C1 segment of cervical spinal cord (tissue), 14 donors: ENCODE data around the gene GAMT.
"Not testable (repeated sequence)": the region's sequence is repeated elsewhere in the genome, so short reads cannot be mapped to it uniquely, and the experiment has no call there.

Experiments
- DNase-seq, 14 donors: peaks; one replicate each; lab custom pipeline; 2025; lab: John Stamatoyannopoulos, UW

GAMT gene

DNA sequence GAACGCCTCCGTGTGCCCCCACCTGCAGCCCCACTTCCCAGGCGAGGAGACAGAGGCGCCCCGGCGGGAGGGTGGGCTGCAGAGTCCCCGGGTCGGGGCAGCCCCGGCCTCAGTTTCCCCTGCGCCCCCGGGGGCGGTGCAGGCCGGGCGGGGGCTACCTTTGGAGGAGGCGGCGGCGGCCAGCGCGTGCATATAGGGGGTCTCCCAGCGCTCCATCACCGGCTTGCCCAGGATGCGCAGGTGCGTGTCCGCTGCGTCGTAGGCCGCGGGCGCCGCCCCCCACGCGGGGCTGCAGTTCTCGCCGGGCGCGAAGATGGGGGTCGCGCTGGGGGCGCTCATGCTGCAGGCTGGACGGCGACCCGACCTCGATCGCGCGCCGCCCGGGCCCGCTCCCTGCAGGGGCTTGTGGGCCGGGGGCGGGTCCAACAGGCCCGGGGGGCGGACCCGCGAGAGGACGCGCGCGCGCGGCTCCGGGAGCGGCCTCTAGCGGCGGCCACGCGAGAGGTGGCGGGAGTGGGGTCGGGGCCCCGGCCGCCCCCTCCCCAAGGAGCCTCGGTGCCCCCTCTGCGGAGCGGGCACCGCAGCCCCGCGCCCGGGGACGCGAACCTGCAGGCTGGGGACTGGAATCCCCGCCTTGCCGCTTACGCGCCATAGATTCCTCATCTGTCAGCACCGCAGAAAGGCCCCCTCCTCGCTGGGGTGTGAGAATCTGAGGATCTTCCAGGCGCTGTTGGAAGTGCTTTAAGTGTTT, at the start of gene GAMT:
Gene GAMT, minus strand, starts transcription at position 405 of the 751 bp plus-strand sequence. Its CDS starts 66 bp downstream, at position 339.
- peak in 5 of 14 donors; percentile 10 to 68 (median 21) for DNase-seq

DNA sequence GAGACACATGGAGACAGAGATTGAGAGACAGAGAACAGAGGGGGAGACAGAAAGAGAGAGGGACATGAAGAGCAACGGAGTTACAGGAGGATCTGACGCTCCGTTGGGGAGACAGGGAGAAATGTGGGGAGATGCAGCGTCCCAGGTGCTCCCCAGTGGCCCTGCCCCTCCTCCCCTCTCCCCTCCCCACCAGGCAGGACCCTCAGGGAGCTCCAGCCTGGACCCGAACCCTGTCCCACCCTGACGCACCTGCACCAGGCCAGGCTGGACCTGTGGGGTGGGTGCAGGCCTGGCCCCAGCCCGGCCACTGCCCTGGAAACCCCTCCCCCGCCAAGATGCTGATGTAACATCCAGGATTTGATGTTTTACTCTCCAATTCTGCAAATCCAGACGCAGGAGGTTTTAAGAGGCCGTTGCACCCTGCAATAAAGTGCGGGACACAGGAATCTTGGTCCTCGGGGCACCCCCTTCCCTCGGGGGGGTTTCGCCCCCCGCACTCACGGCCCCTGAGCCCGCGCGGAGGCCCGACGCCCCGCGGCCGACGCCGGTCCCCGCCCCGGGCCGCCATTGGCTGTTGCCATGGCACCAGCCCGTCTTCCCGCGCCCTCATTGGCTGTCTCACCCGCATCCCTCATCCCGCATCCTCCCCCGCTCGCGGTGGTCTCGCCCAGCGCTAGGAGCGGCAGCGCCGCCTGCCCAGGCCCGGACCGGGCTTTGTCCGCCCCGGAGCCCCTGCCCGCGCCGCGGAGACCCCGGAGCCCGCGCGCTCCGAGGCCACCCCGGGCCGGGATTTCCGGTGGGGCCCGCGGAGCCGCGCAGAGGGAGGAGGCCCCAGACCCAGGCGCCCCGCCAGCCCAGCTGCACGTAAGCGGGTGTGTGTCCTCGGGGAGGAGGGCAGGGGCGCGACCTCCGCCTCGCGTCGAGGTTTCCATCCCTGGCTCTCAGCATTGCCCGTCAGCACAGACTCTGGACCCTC, 48.4 kb upstream of the GAMT start, which contains the start of gene APC2:
Gene APC2, plus strand, starts transcription at position 655 of the 976 bp plus-strand sequence. CDS start 2,881 bp downstream, outside the sequence.
- DNase-seq, result peak in 13 of 14 donors; percentile 39 to 90 (median 78)

DNA sequence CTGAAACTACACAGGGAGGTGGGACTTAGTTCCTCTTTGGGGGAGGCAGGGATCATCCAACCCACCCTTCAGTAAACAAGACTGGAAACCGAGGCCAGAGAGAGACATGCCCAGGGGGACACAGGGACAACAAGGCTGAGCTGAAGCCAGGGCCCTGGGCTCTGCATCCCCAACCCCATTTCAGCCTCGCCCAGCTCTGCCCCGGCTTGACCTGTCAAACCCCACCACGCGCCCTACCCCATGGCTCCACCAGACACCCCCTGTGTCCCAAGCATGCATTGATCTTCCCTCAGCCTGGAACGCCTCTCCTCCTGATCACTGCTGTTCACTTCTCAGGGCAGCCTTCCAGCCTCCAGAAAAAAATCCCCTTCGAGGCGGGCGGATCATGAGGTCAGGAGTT, 46.6 kb upstream of the GAMT start:
- DNase-seq, result no peak

DNA sequence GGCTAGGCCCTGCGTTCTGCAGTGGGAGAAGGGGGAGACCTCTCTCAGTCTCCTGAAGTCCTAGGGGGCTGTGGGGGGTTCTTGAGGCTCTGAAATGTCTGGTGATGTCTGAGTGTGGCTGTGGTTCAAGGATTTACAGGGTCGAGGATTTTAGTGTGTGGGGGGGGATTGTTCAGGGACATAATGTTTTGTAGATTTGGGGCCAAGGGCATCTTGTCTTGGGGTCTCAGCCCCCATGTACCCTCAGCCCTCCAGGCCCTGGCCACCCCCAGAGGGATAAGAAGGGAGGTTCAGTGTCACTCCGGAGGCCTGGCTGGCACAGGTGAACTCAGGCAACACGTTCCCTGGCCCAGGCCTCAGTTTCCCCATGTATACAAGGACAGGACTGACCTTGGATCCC, 46.2 kb upstream of the GAMT start:
- DNase-seq, result no peak

DNA sequence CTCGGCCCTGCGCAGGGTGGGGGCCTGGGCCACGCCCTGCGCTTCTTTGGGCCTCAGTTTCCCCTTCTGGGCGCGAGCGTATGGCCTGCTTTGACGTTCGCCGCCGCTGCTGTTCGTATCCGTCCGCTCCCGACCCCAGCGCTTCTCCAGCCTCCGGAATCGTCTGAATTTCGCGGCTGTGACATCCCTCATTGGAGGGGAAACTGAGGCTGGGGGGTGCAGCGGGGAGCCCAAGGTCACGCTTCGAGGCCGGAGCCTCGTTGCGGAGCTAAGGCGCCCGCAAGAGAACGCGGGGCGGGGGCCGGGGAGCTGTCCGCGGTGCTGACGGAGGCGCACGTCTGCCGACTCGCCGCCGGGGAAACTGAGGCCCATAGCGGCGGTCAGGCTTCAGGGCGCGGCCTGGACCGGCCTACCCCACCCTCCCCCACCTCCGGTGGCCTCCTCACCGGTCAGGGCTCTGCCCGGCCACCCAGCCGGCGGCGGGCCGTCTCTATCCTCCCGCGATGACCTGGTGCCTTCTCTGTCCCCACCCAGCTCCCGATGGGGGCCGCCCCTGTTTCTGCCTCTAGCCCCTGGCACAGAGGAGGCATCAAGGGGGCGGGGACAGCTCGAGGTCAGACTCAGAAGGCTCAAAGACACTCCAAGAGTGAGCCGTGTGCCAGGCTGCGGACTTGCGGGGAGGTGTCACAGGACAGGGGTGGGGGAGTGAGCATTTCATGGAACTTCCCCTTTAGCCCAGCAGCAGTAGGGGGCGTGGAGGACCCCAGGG, 45.6 kb upstream of the GAMT start:
- peak in 3 of 14 donors; percentile 23 to 36 (median 27) for DNase-seq

DNA sequence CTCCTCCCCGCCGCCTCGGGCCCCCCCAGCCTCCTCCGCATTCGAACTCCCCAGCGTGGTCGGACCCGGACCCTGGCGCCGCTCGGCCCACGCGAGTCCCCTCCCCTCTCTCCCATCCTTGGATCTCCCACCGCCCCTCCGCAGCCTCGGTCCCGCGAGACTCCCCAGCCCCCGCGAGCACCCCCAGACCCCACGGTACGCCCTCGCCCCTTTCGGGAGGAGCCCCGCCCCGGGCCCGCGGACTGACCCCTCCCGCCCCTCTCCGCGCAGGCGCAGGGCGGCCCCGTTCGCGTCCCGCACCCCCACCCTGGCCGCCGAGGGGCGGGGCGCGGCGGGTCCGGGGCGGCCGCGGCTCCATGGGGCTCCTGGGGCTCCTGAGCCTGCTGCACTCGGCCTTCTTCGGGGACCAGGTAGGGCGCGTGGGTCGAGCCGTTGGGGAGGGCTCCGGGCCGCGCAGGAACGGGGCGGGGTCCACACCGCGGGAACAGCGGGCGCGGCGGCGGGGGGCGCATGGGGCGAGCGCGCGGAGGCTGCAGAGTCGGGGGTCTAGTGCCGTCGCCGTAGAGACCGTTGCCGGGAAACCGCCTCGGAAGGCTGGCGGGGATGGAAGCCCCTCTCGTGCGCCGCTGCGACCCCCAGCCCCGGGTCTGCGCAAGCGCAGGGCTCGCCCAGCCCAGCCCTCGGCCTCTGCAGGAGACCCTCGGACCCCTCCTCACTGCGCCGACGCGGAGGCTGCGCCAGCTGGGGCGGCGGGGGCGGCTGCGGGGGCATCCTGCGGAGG, 44.8 kb upstream of the GAMT start:
- peak in 8 of 14 donors; percentile 29 to 75 (median 40) for DNase-seq

DNA sequence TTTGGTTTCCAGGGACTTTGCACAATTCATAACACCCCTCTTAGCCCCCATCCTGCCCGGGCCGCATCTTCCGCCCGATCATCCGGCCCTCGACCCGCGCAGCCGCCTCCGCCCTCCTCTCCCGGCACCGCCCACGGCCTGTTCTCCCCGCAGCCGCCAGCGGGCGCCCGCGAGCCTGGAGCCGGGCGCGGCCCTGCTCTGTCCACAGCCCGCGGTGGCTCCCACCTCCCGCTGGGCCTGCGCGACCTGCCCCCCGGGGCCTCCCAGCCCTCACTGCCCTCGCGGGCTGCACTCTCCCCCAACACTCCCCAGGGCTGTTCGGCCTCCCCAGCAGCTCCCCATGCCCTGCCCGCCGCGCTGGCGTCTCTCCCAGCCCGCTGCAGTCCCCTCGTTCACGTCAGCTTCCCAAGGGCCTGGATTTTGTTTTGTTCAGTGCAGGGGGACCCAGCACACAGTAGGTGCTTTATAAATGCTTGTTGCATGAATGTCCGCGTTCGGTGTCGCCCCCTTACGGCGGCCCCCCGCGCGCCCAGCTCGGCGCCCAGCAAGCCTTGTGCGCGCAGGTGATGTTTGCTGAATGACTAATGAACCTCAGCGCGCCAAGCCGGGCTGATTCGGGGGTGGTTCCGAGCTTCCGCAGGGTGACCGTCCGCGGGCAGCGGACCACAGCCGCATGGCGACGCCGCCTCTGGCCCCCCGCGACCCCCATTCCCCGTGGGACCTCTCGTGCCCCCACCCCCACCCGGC, 44.0 kb upstream of the GAMT start:
- peak in 13 of 14 donors; percentile 31 to 80 (median 61) for DNase-seq

DNA sequence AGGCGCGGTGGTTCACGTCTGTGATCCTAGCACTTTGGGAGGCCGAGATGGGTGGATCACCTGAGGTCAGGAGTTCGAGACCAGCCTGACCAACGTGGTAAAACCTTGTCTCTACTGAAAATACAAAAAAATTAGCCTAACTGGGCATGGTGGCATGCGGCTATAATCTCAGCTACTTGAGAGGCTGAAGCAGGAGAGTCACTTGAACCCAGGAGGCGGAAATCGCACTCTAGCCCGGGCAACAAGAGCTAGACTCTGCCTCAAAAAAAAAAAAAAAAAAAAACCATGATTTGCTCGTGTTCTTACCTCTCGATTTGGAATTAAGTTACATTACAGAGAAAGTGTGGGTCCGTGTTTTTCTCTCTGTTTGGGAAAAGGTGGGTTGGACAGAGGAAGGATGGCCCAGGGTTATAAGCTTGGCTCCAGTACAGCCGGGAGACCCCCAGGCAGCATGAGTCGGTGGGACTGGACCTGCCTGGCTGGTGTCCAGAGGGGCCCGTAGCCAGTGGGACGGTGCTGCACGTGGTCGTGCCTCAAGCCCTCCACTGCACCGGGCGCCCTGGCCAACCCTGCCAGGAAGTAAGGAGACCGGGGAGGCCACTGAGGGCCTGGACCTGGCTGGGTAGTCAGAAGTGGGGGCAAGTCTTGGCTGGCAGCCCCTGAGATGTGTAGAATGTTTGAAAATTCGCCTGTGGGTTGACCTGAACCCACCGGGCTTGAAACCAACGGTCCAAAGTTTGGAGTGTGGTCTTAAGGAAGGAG, 40.5 kb upstream of the GAMT start:
- no peak for DNase-seq

DNA sequence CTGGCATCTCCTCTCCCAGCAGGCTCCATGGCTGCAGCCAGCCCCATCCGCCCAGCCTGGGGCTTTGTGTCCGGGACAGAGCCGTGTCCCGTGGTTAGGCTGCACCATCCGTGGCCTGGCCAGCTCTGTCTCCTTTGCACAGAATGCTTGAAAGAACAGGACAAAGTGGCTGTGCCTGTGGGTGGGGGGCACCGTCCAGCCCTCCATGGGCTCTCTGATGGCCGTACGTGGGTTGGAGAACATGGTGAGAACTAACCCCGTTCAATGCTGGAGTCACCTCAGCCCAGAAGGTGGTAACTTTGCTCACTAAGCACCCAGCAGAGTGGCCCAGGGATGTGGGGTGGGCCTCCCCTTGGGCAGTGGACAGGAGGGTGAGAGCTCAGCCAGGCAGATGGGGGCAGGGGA, 39.7 kb upstream of the GAMT start:
- DNase-seq, result no peak

DNA sequence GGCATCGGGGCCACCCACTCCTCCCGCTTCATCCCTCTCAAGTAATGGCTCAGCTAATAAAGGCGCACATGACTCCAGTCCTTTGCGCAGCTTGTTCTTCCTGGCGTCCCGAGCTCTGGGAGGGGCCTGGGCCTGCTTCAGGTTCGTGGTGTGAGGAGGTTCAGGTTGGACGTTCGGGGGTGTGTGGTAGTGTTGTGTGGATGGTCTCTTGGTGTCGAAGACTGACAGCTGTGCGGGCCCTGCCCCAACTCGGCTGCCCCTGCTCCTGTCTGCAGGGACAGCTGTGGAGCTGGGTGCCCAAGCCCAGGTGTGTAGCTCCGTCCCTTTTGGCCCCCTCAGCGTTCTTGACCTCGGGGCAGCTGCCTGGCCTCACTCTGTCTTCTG, 39.1 kb upstream of the GAMT start:
- DNase-seq, result no peak

DNA sequence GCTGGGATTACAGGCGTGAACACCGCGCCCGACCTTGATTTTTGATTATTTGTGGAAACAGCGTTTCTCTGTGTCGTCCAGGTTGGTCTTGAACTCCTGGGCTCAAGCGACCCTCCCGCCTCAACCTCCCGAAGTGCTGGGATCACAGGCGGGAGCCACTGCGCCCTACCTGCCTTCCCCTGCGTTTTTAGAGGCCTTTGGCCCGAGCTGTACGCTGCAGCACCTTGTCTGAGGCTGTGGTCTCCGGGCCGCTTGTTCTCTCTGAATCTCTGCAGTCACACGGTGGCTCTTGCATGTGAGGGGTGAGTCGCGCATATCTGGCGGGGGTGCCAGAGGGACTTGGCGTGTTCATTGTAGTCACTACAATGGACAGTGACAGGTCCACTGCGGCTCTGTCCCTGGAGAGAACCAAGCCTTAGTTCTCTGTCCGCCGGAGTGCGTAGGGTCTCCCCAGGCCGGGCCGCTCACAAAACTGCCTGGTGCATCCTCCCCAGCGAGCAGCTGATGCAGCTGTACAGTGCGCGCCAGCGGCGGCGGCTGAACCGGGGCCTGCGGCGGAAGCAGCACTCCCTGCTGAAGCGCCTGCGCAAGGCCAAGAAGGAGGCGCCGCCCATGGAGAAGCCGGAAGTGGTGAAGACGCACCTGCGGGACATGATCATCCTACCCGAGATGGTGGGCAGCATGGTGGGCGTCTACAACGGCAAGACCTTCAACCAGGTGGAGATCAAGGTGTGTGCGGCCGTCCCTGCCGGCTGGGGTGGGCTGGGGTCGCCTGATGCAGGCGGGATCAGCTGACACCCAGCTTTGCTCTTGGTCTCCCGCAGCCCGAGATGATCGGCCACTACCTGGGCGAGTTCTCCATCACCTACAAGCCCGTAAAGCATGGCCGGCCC, 38.4 kb upstream of the GAMT start:
- DNase-seq, result not testable (repeated sequence)

DNA sequence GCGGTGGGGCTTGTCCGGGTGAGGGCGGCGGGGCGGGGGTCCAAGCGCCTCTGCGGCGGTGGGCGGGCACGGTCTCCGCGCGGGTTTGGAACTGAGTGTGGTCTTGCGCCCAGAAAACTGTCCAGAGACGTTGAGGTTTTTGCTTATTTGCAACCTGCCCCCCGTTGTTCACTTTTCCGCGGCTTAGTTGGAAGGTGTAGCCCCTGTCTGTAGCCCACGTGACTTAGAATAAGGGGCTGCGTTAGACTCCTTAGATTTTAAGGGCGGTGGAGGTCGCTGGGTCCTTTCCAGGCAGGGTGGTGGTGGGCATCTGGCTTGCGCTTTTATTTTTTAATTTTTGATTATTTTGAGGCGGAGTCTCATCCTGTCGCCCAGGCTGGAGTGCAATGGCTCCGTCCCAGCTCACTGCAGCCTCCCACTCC, 37.6 kb upstream of the GAMT start:
- DNase-seq, result no peak

DNA sequence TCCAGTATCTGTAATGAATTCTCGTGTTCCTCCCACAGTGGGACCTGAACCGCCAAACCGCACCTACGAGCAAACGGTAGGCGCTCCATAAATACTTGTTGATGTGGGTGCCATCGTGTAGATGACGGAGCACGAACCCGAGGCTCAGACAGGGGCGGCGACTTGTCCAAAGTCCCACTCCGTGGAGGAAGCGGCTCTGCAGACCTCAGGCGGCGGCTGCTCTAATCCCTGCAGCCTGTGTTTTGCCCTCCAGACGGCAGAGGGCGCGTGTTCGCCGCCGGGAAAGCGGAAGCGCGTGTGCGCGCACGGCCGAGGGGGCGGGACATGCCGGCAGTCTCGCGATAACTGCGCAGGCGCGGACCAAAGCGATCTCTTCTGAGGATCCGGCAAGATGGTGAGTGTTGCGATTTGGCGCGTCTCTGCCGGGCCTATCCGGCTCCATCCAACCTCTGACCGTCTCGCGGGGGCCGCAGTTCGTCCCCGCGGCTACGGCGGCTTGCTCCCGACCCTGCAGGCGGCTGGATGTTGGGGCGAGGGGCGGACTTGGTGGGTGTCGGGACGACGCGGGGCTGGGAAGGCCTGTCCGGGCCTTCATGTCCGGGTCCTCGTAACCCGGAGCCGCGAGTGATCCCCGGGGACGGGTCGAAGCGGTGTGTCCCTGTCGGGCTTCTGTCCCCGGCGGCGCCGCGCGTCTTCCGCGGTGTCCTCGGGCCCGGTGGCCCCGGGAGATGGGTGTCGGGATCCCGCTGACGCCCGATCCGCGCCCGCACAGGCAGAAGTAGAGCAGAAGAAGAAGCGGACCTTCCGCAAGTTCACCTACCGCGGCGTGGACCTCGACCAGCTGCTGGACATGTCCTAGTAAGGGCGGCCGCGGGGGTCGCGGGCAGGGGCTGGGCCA, 36.9 kb upstream of the GAMT start, which contains the start of gene RPS15:
Gene RPS15, plus strand, starts transcription at position 362 of the 898 bp plus-strand sequence. Its CDS starts 30 bp downstream, at position 392.
- DNase-seq, result peak; percentile 58 to 95 (median 89)

DNA sequence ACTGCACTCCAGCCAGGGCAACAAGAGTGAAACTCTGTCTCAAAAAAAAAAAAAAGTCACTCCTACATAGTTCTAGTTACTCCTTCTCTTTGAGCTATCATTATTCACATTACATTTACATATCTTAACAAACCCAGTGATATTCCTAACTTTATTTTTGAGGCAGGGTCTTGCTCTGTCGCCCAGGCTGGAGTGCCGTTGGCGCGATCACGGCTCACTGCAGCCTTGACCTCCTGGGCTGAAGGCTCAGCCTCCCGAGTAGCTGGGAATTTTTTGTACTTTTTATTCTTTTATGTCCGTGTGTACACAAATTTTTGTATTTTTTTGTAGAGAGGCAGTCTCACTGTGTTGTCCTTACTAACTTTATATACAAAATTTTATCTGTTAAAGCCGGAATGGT, 36.3 kb upstream of the GAMT start:
- no peak for DNase-seq

DNA sequence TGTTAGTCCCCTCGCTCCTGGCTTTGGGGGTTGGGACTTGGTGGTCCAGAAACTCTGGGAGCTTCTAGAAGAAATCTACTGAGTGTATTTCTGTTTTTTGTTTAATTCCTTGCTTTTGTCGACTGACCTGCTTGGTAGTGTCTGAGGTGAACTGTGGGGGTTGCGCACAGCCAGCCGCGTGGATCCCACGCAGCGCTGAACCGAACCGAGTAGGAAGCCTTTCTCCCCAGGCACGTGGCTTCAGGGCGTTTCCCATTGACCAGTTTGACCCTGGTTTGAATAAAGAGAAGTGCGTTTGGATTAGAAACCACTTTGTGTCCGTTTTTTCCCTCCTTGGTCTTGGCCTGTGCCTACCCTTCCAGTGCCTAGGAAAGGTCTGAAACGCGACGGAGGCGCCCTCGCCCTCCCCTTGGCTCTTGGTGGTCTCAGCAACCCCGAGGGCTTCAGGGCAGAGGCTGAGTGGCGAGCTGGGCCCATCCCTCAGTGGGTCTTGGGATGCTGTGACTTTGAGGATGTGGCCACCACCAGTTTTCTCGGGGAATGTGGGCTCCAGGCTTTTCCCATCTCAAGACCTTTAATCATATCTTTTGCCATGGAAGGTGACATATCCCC, 34.1 kb upstream of the GAMT start:
- no peak for DNase-seq

DNA sequence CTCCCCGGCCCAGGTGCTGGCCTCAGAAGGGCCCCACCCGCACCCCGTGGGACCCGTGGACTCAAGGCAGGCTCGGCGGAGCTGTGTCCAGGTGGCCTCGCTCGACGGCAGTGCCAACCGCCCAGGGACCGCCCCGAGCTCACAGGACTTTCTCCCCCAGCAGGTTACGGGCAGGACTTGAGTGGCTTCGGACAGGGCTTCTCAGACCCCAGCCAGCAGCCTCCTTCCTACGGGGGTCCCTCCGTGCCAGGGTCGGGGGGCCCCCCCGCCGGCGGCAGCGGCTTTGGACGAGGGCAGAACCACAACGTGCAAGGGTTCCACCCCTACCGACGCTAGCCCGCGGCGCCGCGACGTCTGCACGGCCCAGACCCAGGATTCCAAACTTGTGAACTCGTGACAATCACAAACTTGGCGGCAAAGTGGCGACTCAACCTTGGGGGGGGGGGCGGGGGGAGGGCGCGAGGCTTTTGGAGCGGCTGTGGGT, 33.3 kb upstream of the GAMT start:
- DNase-seq, result no peak
